Endothelial cell of umbilical vein (primary cell): ENCODE measurements around the gene IL17RD. TPM values are rescaled to one million over a fixed set of nuclear protein-coding genes. Genes with fewer than 3 reads are reported as not detected.

ENCODE experiments used
- BruUV-seq: library from RNA; stranded (reverse); fragments of 400-500 nt; replicated peaks from 2 replicates; lab custom pipeline; 2021; lab: Mats Ljungman, UMichigan
- CTCF ChIA-PET: fragments of 300-600, 350-600 bp; sonication (Branson Sonifier 250); formaldehyde crosslinking; loops from one replicate; lab custom pipeline; 2021; ENCODE audit warnings: antibody characterized with exemption, inconsistent platforms; lab: Charles Lee
- POLR2A ChIA-PET: fragments of 300-600, 350-600 bp; sonication (Branson Sonifier 250); formaldehyde crosslinking; loops from one replicate; lab custom pipeline; 2021; ENCODE audit warnings: antibody characterized with exemption, inconsistent platforms; lab: Charles Lee
- DNase-seq: peaks from one replicate; pipeline ENCODE4 v3.0.0-alpha.2; 2011; ENCODE audit warnings: low read depth, low spot score
- FAIRE-seq: peaks from 2 replicates; lab custom pipeline; 2011; peaks lifted over from hg19 to GRCh38; lab: Jason Lieb, UNC
- H2AFZ ChIP-seq: 2 replicates; pipeline ENCODE4 v1.6.0; 2012; ENCODE audit warnings: low read depth, low read length, control low read depth, inconsistent platforms
- H3K27ac ChIP-seq: 2 replicates; pipeline ENCODE4 v1.5.1; 2011; ENCODE audit warnings: low read depth, mild to moderate bottlenecking, control low read depth, low read length, moderate library complexity; ENCODE audit not compliant: insufficient read depth
- H3K27me3 ChIP-seq, 2 experiments: 2 replicates each; pipeline versions ENCODE4 v1.6.0 to v1.6.1; 2011; ENCODE audit warnings: low read length in 2 of 2, mixed read lengths in 1 of 2; ENCODE audit not compliant: control insufficient read depth in 2 of 2, insufficient read depth in 2 of 2
- H3K36me3 ChIP-seq, 2 experiments: 2 replicates in 1 of 2; 3 replicates in 1 of 2; pipeline ENCODE4 v1.5.1; 2011; ENCODE audit warnings: low read length in 2 of 2, mild to moderate bottlenecking in 1 of 2, moderate library complexity in 1 of 2; ENCODE audit not compliant: control insufficient read depth in 2 of 2, insufficient read depth in 2 of 2; ENCODE audit errors: extremely low read depth in 1 of 2
- H3K4me1 ChIP-seq: 3 replicates; pipeline ENCODE4 v1.5.1; 2011; ENCODE audit warnings: mild to moderate bottlenecking, low read length; ENCODE audit not compliant: control insufficient read depth, insufficient read depth; ENCODE audit errors: extremely low read depth
- H3K4me2 ChIP-seq: 2 replicates; pipeline ENCODE4 v1.6.1; 2011; ENCODE audit warnings: low read length, control low read depth, mixed read lengths; ENCODE audit not compliant: insufficient read depth
- H3K4me3 ChIP-seq, 3 experiments: fragments of 200-600 bp in 1 of 3; sonication (generic), shearing (Covaris generic) in 1 of 3; replicated peaks in 1 of 3; 2 replicates each; pipeline ENCODE4 v1.5.1; 2011 to 2016; ENCODE audit warnings: control low read depth in 3 of 3, low read length in 3 of 3, mild to moderate bottlenecking in 2 of 3, inconsistent platforms in 1 of 3, low read depth in 1 of 3, moderate library complexity in 1 of 3; ENCODE audit not compliant: insufficient read depth in 1 of 3
- H3K79me2 ChIP-seq: 2 replicates; pipeline ENCODE4 v1.6.0; 2012; ENCODE audit warnings: low read length, inconsistent platforms; ENCODE audit not compliant: control insufficient read depth, insufficient read depth
- H3K9ac ChIP-seq: replicated peaks from 2 replicates; pipeline ENCODE3; 2011; ENCODE audit warnings: low read length, control low read depth; ENCODE audit not compliant: insufficient read depth; ENCODE audit errors: extremely low read depth
- H3K9me1 ChIP-seq: replicated peaks from 3 replicates; pipeline ENCODE4 v1.6.0; 2011; ENCODE audit warnings: mild to moderate bottlenecking, low read length; ENCODE audit not compliant: control insufficient read depth, insufficient read depth; ENCODE audit errors: extremely low read depth
- H3K9me3 ChIP-seq: replicated peaks from 2 replicates; pipeline ENCODE4 v1.5.1; 2012; ENCODE audit warnings: low read length, inconsistent platforms; ENCODE audit not compliant: control insufficient read depth, insufficient read depth
- H4K20me1 ChIP-seq: replicated peaks from 2 replicates; pipeline ENCODE3; 2011; ENCODE audit warnings: mild to moderate bottlenecking, low read length; ENCODE audit not compliant: control insufficient read depth, insufficient read depth; ENCODE audit errors: extremely low read depth
- FOS ChIP-seq: IDR thresholded peaks from 2 replicates; pipeline ENCODE4 v1.6.1; 2011; ENCODE audit warnings: mild to moderate bottlenecking, low read length, moderate library complexity, borderline replicate concordance; ENCODE audit not compliant: insufficient read depth
- GATA2 ChIP-seq: IDR thresholded peaks from 2 replicates; pipeline ENCODE4 v1.7.0; 2011; ENCODE audit warnings: low read depth, mild to moderate bottlenecking, moderate library complexity, mixed read lengths, low read length; ENCODE audit not compliant: insufficient read length, insufficient read depth
- JUN ChIP-seq: IDR thresholded peaks from 2 replicates; pipeline ENCODE4 v1.6.1; 2011; ENCODE audit warnings: borderline replicate concordance, low read depth; ENCODE audit not compliant: insufficient read length, insufficient read depth
- MYC ChIP-seq: IDR thresholded peaks from one replicate; pipeline ENCODE4 v1.6.1; 2011; ENCODE audit warnings: mild to moderate bottlenecking, low read depth, low read length
- POLR2A ChIP-seq: IDR thresholded peaks from 2 replicates; pipeline ENCODE4 v1.6.1; 2012; ENCODE audit warnings: low read depth, mild to moderate bottlenecking, control low read depth, low read length
- POLR2AphosphoS5 ChIP-seq: IDR thresholded peaks from 2 replicates; pipeline ENCODE4 v1.6.1; 2012; ENCODE audit warnings: low read depth, mild to moderate bottlenecking, control low read depth, low read length, moderate library complexity; ENCODE audit not compliant: insufficient read depth
- dilution Hi-C: fragments of 300-500 bp; cut with MboI; formaldehyde crosslinking; loops from one replicate; pipeline ENCODE4 v1.15.0; 2019; ENCODE audit warnings: low sequenced_read_pairs; ENCODE audit not compliant: extremely low pct_ligation_motif_present
- intact Hi-C: fragments of 100-400 bp; cut with micrococcal nuclease; formaldehyde crosslinking; loops from one replicate; pipeline ENCODE4 v1.10.0; 2022
- polyA plus RNA-seq, 4 experiments: library from polyadenylated mRNA; depleted of rRNA in 3 of 4; stranded (reverse) in 3 of 4; unstranded in 1 of 4; fragments of >200 nt; gene quantifications; 2 replicates each; pipeline versions ENCODE4 v1.2.1 to v1.2.3, GENCODE V29; 2011 to 2012; ENCODE audit warnings: missing spikeins in 1 of 4
- total RNA-seq: library from RNA; stranded (reverse); gene quantifications from 2 replicates; pipeline ENCODE4 v1.2.3, GENCODE V29; 2021
- TF ChIP-seq, protein P1 (sequence below), 2 donors: IDR thresholded peaks; 1 replicate in 1 of 2; 2 replicates in 1 of 2; pipeline ENCODE4 v1.5.1; 2011; ENCODE audit warnings: low read length in 2 of 2, mild to moderate bottlenecking in 2 of 2, moderate library complexity in 2 of 2, control low read depth in 1 of 2, inconsistent platforms in 1 of 2, low read depth in 1 of 2; ENCODE audit not compliant: insufficient read depth in 1 of 2; ENCODE audit errors: extremely low read depth in 1 of 2
- TF ChIP-seq, protein P2 (sequence below): IDR thresholded peaks from 2 replicates; pipeline ENCODE4 v1.6.1; 2011; ENCODE audit not compliant: insufficient read depth, insufficient read length

The IL17RD gene
- total and polyA plus RNA-seq, 2 donors (not counting 3 experiments of a cell fraction or from before 2014, with no cell fraction given): 0.36 to 0.93 TPM

DNA sequence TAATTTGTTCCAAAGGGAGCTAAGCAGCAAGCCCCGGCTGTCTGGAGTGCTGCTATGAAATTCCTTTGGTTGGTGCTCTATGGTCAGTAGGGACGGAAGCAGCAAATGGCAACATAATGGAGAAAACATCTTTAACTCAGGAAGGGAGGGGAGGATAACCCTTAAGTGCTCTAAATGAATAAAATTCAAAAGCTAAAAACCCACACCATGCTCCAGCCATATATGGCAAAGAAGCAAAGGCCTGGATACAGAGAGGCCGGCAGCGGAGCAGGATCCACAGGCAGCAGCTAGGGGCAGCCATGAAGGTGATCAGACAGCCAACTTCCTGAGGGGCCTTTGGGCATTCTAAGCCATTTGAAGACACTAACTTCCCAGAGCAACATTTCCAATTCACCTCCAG lies 38.9 kb downstream of the IL17RD start:
- CTCF ChIA-PET: interaction anchor here (0.8 to 1.7 kb wide), 4 partner anchors 14 to 137 kb away, joined by 3 to 7 read pairs (median 4); no protein-coding TSS in a partner anchor
- no peak overlapping the region for H3K4me2 ChIP-seq
- no peak overlapping the region for H3K9ac ChIP-seq
- no peaks in the 10 kb centered on the region for H3K4me1 ChIP-seq
- intact Hi-C loops (no loop called here), dilution Hi-C loops (no loop called here)
- H4K20me1 ChIP-seq: no peaks in the 10 kb centered on the region
- TF ChIP-seq MYC (no peak), JUN (no peak), POLR2AphosphoS5 (no peak), GATA2 (no peak), FOS (no peak), POLR2A (no peak)
- TF ChIP-seq, protein P1, sequence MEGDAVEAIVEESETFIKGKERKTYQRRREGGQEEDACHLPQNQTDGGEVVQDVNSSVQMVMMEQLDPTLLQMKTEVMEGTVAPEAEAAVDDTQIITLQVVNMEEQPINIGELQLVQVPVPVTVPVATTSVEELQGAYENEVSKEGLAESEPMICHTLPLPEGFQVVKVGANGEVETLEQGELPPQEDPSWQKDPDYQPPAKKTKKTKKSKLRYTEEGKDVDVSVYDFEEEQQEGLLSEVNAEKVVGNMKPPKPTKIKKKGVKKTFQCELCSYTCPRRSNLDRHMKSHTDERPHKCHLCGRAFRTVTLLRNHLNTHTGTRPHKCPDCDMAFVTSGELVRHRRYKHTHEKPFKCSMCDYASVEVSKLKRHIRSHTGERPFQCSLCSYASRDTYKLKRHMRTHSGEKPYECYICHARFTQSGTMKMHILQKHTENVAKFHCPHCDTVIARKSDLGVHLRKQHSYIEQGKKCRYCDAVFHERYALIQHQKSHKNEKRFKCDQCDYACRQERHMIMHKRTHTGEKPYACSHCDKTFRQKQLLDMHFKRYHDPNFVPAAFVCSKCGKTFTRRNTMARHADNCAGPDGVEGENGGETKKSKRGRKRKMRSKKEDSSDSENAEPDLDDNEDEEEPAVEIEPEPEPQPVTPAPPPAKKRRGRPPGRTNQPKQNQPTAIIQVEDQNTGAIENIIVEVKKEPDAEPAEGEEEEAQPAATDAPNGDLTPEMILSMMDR (IDR thresholded peaks at IDR 0.05; ENCODE audit: extremely low read depth in 1 of 2, insufficient read depth in 1 of 2, low read depth in 1 of 2, low read length in 2 of 2): no peak
- TF ChIP-seq, protein P2, sequence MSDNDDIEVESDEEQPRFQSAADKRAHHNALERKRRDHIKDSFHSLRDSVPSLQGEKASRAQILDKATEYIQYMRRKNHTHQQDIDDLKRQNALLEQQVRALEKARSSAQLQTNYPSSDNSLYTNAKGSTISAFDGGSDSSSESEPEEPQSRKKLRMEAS: no peak
- DNase-seq: no peak
- no peaks in the 10 kb centered on the region for H3K36me3 ChIP-seq
- H3K27me3 ChIP-seq: peaks cover 19 to 34% of the 10 kb centered on the region in 2 experiments
- FAIRE-seq: no peak
- no TSS peak for BruUV-seq
- no peak overlapping the region for H3K27ac ChIP-seq
- H3K9me1 ChIP-seq: no peaks in the 10 kb centered on the region
- no peak overlapping the region for H3K4me3 ChIP-seq
- no peaks in the 10 kb centered on the region for H3K9me3 ChIP-seq
- H3K79me2 ChIP-seq: no peaks in the 10 kb centered on the region
- no peak overlapping the region for H2AFZ ChIP-seq
- POLR2A ChIA-PET: no interaction called here
